GM12878 (cell line): ENCODE measurements around the gene COPS3. TPM values are rescaled to one million over a fixed set of nuclear protein-coding genes. Genes with fewer than 3 reads are reported as not detected.

Experiments
- ATAC-seq: fragments of 200-7000 bp; cut with Tn5 transposase; 3 replicates; pipeline ENCODE4 v1.9.1; 2020; ENCODE audit warnings: mild to moderate bottlenecking, moderate library complexity
- BruUV-seq: library from RNA; stranded (reverse); fragments of 400-500 nt; replicated peaks from 2 replicates; lab custom pipeline; 2021; lab: Mats Ljungman, UMichigan
- CTCF ChIA-PET: fragments of 300-600 bp; sonication (Branson Sonifier 250); formaldehyde crosslinking; extraction: SDS; loops from one replicate; lab custom pipeline; 2021; ENCODE audit warnings: inconsistent platforms; lab: Yijun Ruan, JAX
- POLR2A ChIA-PET: fragments of 350-600 bp; formaldehyde crosslinking; extraction: SDS; loops from one replicate; lab custom pipeline; 2021; ENCODE audit warnings: inconsistent platforms; lab: Charles Lee
- RAD21 ChIA-PET: fragments of 300-600 bp; sonication (Branson Sonifier 250); formaldehyde crosslinking; loops from one replicate; lab custom pipeline; 2023; ENCODE audit warnings: antibody characterized with exemption; ENCODE audit not compliant: unreplicated experiment; lab: Charles Lee
- SMC1A ChIA-PET: fragments of 300-600 bp; sonication (Branson Sonifier 250); formaldehyde crosslinking; loops from one replicate; lab custom pipeline; 2023; ENCODE audit not compliant: unreplicated experiment, uncharacterized antibody; lab: Charles Lee
- DNase-seq: peaks from one replicate; pipeline ENCODE4 v3.0.0-alpha.2; 2011; ENCODE audit warnings: low read depth, low spot score
- FAIRE-seq: peaks from 3 replicates; lab custom pipeline; 2011; peaks lifted over from hg19 to GRCh38; lab: Jason Lieb, UNC
- H2AFZ ChIP-seq: 2 replicates; pipeline ENCODE4 v1.6.0; 2011; ENCODE audit warnings: low read depth, low read length, control low read depth; ENCODE audit not compliant: control insufficient read depth
- H3K27ac ChIP-seq: 2 replicates; pipeline ENCODE4 v1.5.1; 2011; ENCODE audit warnings: control low read depth; ENCODE audit not compliant: control insufficient read depth, insufficient read depth
- H3K27me3 ChIP-seq, 2 experiments: replicated peaks in 1 of 2; 2 replicates each; pipeline versions ENCODE4 v1.6.0 to v1.6.1; 2011; ENCODE audit warnings: low read length in 1 of 2; ENCODE audit not compliant: control insufficient read depth in 2 of 2, insufficient read depth in 2 of 2
- H3K36me3 ChIP-seq, 2 experiments: 2 replicates each; pipeline ENCODE4 v1.5.1; 2011; ENCODE audit warnings: low read length in 1 of 2; ENCODE audit not compliant: control insufficient read depth in 2 of 2, insufficient read depth in 2 of 2
- H3K4me1 ChIP-seq: 2 replicates; pipeline ENCODE4 v1.6.1; 2011; ENCODE audit warnings: mild to moderate bottlenecking, low read length, moderate library complexity, mixed read lengths; ENCODE audit not compliant: control insufficient read depth, insufficient read depth
- H3K4me2 ChIP-seq: 2 replicates; pipeline ENCODE4 v1.6.0; 2011; ENCODE audit warnings: control low read depth; ENCODE audit not compliant: control insufficient read depth, insufficient read depth
- H3K4me3 ChIP-seq: fragments of 200-600 bp; sonication (generic); 2 replicates; pipeline ENCODE4 v1.5.1; 2016
- H3K79me2 ChIP-seq: 2 replicates; pipeline ENCODE4 v1.6.0; 2011; ENCODE audit warnings: low read length; ENCODE audit not compliant: control insufficient read depth, insufficient read depth
- H3K9ac ChIP-seq: 2 replicates; pipeline ENCODE4 v1.8.0; 2011; ENCODE audit warnings: low read length, control low read depth, mixed read lengths; ENCODE audit not compliant: control insufficient read depth, insufficient read depth
- H3K9me3 ChIP-seq: replicated peaks from 3 replicates; pipeline ENCODE4 v1.5.1; 2011; ENCODE audit warnings: mild to moderate bottlenecking, low read length; ENCODE audit not compliant: control insufficient read depth, insufficient read depth
- H4K20me1 ChIP-seq: 2 replicates; pipeline ENCODE4 v1.6.0; 2011; ENCODE audit not compliant: control insufficient read depth, insufficient read depth
- CBFB ChIP-seq: IDR thresholded peaks from 2 replicates; pipeline ENCODE4 v1.6.1; 2016; ENCODE audit warnings: antibody characterized with exemption, low read depth
- EP300 ChIP-seq, 2 experiments: fragments of 150-350 bp in 1 of 2; IDR thresholded peaks; 2 replicates each; pipeline ENCODE4 v1.6.1; 2011 to 2012; ENCODE audit warnings: low read depth in 2 of 2, low read length in 2 of 2, borderline replicate concordance in 1 of 2, improper control_type of control experiment in 1 of 2, inconsistent platforms in 1 of 2; ENCODE audit not compliant: control insufficient read depth in 1 of 2
- NR2F1 ChIP-seq: fragments of 450-650 bp; conservative IDR thresholded peaks from 2 replicates; pipeline ENCODE4 v1.6.1; 2017; ENCODE audit warnings: mild to moderate bottlenecking
- WGBS: methylation state at CpG from one replicate; pipeline ENCODE4 v1.1.6; 2016; ENCODE audit warnings: low lambda C conversion rate; ENCODE audit not compliant: insufficient replicate concordance, insufficient coverage; ENCODE audit errors: missing lambda C conversion rate; 5-methylcytosine and 5-hydroxymethylcytosine counted together
- in situ Hi-C: fragments of 300-500 bp; cut with MboI; formaldehyde crosslinking; loops from 9 replicates; pipeline ENCODE4 v1.14.3; 2018; ENCODE audit warnings: mixed read lengths
- intact Hi-C: fragments of 100-400 bp; cut with micrococcal nuclease; formaldehyde crosslinking; loops from one replicate; pipeline ENCODE4 v1.14.2; 2022; ENCODE audit not compliant: unreplicated experiment
- polyA plus RNA-seq, 11 experiments: library from polyadenylated mRNA; depleted of rRNA in 4 of 11; unstranded in 6 of 11; stranded (reverse) in 5 of 11; fragments of >200 nt; fragmentation: Nextera tagmentation in 4 of 11; fragmentation: Illumina TruSeq in 1 of 11; extraction: Ambion mirVana in 4 of 11; extraction: Trizol in 1 of 11; gene quantifications; 1 replicate in 1 of 11; 2 replicates in 10 of 11; pipeline versions ENCODE4 v1.2.1 to v1.2.3, GENCODE V29; 2011 to 2016; ENCODE audit warnings: inconsistent platforms in 2 of 11, missing spikeins in 2 of 11, low read depth in 1 of 11
- total RNA-seq, 4 experiments: library from RNA; depleted of rRNA in 3 of 4; stranded (reverse); fragments of >200 nt in 3 of 4; fragmentation: Illumina TruSeq in 1 of 4; extraction: Trizol in 1 of 4; gene quantifications; 2 replicates each; pipeline versions ENCODE4 v1.2.1 to v1.2.3, GENCODE V29; 2013 to 2021
- TF ChIP-seq, protein P1 (sequence below): IDR thresholded peaks from 2 replicates; pipeline ENCODE4 v1.6.1; 2011; ENCODE audit warnings: borderline replicate concordance, low read depth, mild to moderate bottlenecking, moderate library complexity, mixed read lengths, low read length; ENCODE audit not compliant: insufficient read depth; ENCODE audit errors: extremely low read length
- TF ChIP-seq, protein P2 (sequence below): fragments of 450-650 bp; IDR thresholded peaks from 2 replicates; pipeline ENCODE4 v1.6.1; 2017; ENCODE audit warnings: mild to moderate bottlenecking, moderate library complexity

The COPS3 gene
- total and polyA plus RNA-seq, 10 of the 15 experiments (the other 5 are each of a cell fraction or from before 2014, with no cell fraction given), result 99.7 to 187 (median 133) TPM

DNA sequence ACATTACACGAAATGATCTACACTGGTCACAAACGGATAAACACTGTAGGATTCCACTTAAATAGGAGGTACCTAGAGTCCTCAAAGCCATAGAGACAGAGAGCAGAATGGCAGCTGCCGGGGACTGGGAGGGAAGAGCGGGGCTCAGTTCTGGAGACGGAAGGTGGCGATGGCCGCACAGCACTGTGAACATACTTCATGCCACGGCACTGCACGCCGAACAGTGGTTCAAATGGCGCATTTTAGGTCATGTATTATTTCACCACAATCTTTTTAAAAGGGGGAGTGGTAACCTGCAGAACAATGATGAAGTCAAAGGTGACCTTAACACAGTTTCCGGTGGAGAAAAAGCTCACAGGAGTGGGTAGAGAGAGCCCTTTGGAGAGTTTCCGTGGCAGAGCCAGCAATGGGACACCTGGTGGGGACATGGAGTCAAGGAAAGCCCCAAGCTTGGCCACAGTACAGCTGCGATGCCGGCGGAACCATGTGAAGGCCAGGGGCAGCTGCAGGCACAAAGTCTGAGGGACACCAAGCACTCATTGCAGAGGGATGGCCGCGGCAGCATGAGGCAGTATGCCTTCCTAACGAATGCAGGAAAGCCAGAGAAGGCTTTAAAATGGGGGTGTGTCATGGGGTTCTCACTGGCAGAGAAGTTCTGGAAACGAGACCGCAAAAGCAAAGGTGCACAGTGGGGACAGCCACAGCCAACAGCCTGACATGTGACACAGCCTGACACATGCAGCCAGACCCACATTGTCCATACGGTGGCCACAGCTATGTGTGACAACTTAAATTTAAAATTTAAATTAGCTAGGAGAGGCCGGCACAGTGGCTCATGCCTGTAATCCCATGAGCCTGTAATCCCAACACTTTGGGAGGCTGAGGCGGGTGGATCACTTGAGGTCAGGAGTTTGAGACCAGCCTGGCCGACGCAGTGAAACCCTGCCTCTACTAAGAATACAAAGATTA lies 51.3 kb downstream of the COPS3 start:
- CTCF ChIA-PET, result no interaction called here
- ATAC-seq (no peak), DNase-seq (no peak), FAIRE-seq (no peak)
- no peak overlapping the region for H3K4me3 ChIP-seq
- WGBS, result 90% methylated on average over 26 of the region's 26 CpGs
- TF ChIP-seq, protein P1, sequence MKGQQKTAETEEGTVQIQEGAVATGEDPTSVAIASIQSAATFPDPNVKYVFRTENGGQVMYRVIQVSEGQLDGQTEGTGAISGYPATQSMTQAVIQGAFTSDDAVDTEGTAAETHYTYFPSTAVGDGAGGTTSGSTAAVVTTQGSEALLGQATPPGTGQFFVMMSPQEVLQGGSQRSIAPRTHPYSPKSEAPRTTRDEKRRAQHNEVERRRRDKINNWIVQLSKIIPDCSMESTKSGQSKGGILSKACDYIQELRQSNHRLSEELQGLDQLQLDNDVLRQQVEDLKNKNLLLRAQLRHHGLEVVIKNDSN, result no peak
- TF ChIP-seq CBFB (no peak), EP300 (IDR thresholded peaks at IDR 0.05; ENCODE audit: borderline replicate concordance in 1 of 2, control insufficient read depth in 1 of 2, low read depth in 2 of 2, low read length in 2 of 2) (no peak), NR2F1 (no peak)
- TF ChIP-seq, protein P2, sequence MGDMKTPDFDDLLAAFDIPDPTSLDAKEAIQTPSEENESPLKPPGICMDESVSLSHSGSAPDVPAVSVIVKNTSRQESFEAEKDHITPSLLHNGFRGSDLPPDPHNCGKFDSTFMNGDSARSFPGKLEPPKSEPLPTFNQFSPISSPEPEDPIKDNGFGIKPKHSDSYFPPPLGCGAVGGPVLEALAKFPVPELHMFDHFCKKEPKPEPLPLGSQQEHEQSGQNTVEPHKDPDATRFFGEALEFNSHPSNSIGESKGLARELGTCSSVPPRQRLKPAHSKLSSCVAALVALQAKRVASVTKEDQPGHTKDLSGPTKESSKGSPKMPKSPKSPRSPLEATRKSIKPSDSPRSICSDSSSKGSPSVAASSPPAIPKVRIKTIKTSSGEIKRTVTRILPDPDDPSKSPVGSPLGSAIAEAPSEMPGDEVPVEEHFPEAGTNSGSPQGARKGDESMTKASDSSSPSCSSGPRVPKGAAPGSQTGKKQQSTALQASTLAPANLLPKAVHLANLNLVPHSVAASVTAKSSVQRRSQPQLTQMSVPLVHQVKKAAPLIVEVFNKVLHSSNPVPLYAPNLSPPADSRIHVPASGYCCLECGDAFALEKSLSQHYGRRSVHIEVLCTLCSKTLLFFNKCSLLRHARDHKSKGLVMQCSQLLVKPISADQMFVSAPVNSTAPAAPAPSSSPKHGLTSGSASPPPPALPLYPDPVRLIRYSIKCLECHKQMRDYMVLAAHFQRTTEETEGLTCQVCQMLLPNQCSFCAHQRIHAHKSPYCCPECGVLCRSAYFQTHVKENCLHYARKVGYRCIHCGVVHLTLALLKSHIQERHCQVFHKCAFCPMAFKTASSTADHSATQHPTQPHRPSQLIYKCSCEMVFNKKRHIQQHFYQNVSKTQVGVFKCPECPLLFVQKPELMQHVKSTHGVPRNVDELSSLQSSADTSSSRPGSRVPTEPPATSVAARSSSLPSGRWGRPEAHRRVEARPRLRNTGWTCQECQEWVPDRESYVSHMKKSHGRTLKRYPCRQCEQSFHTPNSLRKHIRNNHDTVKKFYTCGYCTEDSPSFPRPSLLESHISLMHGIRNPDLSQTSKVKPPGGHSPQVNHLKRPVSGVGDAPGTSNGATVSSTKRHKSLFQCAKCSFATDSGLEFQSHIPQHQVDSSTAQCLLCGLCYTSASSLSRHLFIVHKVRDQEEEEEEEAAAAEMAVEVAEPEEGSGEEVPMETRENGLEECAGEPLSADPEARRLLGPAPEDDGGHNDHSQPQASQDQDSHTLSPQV, result no peak
- no peaks in the 10 kb centered on the region for H3K9me3 ChIP-seq
- no peak overlapping the region for H3K4me2 ChIP-seq
- SMC1A ChIA-PET, result no interaction called here
- H3K9ac ChIP-seq, result no peak overlapping the region
- intact Hi-C loops, result loop anchor here (10.0 kb wide), 1 partner anchor 225 kb away; no protein-coding TSS in a partner anchor
- POLR2A ChIA-PET, result interaction anchor here (1.1 kb wide), 1 partner anchor 9 kb away, joined by 3 read pairs; no protein-coding TSS in a partner anchor
- in situ Hi-C loops, result no loop called here
- no peaks in the 10 kb centered on the region for H3K4me1 ChIP-seq
- H3K79me2 ChIP-seq, result no peaks in the 10 kb centered on the region
- no peak overlapping the region for H2AFZ ChIP-seq
- no peak overlapping the region for H3K27ac ChIP-seq
- RAD21 ChIA-PET, result interaction anchor here (0.7 kb wide), 1 partner anchor 48 kb away, joined by 3 read pairs; no protein-coding TSS in a partner anchor
- H3K36me3 ChIP-seq, result peaks cover 22% of the 10 kb centered on the region in 2 experiments
- no peaks in the 10 kb centered on the region for H3K27me3 ChIP-seq
- no peaks in the 10 kb centered on the region for H4K20me1 ChIP-seq
- BruUV-seq, result no TSS peak
